Ramos (cell line): Measurements from ENCODE around the gene TMEM213.

ENCODE experiments used
- in situ Hi-C: fragments of 300-500 bp; cut with MboI; formaldehyde crosslinking; loops from one replicate; pipeline ENCODE4 v1.14.3; 2022; ENCODE audit warnings: low sequenced_read_pairs; ENCODE audit not compliant: unreplicated experiment

TMEM213 gene

DNA sequence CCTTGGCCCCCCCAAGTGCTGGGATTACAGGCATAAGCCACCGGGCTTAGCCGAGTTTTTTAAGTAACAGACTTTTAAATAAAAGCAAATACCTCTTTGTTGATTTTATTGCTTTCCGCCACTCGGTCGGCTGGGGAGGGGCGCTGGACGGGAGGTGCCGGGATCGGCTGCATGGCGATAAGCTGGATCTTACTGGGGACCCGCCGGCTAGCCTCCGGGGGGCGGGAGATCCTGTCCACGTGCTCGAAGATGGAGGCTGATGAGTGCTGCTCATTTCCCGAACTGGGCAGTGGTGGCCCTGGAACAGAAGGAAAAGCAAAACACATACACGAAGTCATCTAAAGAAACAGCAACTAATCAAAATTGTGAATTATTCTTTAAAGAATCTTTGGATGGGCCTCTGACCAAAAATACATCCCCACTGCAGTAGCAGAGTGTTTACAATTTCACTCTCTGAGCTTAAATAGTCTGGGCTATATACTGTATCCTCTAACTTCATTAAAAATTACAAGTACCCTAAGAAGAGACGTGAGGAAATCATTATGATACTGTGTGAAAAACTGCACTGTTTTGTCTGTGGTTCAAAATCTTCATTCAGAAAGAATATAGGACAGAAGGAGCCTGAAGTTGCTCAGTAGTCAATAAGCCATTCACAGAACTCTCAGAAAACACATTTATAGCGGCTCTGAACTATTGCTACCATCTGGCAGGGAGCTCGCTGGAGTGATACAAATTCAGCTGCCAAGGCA lies 73.4 kb downstream of the TMEM213 start:
- in situ Hi-C loops = no loop called here

DNA sequence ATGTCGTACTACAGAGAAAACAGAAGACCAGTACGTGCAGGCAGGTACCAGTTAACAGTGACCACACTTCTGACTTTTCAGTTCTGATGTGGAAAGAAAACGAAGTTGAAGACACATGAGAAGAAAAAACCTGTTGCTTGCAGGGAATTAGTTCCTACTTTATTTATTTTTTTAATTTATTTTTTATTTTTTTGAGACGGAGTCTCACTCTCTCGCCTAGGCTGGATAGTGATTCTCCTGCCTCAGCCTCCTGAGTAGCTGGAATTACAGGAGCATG lies 74.0 kb downstream of the TMEM213 start:
- in situ Hi-C loops = no loop called here

DNA sequence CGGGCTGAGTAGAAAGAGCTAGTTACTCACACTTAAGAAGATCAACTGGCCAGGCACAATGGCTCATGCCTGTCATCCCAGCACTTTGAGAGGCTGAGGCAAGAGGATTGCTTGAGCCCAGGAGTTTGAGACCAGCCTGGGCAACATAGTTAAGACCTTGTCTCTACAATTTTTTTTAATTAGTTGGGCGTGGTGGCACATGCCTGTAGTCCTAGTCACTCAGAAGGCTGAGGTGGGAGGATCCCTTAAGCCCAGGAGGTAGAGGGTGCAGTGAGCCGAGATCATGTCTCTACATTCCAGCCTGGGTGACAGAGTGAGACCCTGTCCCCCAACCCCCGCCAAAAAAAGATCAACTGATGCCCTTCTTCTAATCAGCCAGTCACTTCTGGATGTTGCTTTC lies 74.8 kb downstream of the TMEM213 start:
- in situ Hi-C loops = no loop called here

DNA sequence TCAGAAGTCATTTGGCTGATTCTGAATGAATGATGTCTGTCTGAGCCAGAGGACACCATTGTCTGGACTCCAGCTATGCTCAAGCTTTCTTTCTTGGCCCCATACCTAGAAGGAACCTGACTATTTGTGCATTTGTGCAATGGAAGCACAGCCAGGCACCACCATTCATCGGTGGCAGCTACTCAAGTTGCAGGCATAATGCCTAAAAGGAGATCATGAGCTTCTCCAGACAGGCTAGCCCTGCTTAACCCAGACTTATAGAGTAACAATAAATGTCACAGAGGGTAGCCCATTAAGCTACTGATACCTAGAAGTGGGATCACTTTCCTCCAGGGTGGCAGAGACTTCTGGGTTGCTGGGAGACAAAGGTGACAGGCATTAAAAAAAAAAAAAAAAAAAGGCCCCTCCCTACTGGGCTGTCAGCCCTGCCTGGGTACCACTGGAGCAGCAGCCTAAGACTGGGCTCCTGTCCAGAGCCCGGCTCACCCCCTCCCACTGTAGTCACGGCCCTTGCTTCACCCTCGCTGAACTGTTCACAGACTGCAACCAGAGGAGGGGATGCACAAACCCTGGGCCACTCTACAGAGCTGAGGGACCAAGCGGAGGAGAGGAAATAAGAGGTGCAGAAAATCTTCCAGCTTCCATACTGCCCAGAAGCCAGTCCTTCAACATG lies 75.6 kb downstream of the TMEM213 start:
- in situ Hi-C loops = no loop called here

DNA sequence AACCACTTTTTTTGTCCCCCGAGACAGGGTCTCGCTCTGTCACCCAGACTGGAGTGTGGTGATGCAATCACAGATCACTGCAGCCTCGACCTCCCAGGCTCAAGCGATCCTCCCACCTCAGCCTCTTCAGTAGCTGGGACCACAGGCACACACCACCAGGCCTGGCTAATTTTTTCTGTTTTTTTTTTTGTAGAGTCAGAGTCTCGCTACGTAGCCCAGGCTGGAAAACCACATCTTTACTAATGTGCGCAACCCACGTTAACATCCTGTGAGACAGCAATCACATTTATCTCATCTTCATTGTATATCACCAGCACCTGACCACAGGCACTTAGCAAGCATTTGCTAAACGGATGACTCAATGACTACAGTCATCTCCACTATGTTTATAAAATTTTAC lies 78.0 kb downstream of the TMEM213 start:
- in situ Hi-C loops = no loop called here

DNA sequence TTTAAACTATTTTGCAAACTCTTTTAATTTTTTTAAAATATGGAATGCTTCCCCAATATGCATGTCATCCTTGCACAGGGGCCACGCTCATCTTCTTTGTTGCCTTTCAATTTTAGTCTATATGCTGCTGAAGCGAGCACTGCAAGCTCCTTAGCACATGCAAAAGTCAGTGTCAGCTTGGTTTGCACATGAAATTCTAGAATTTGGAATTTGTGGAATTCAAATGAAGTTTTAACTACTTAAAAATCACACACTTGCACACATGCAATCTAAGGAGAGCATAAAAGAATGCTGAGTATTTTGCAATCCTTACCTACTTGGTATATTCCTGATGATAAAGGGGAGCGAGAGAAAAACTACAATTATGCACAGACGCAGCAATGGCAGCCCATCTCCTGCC lies 78.5 kb downstream of the TMEM213 start:
- in situ Hi-C loops = no loop called here

DNA sequence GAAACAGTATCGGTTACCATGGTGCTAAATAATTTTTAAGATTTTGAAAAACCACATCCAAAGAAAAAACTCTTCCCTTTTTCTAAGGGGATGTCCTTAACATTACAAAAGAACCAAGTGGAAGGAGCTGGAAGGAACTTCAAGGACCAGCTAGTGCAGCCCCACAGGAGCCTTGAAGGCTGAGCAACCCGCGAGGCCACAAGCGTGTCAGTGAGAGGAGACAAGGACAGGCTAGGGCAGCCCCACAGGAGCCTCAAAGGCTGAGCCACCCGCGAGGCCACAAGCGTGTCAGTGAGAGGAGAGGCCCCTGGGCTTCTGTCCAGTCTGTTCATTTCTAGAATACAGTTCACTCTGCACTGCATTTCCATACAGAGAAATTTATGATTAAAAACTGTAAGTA lies 80.3 kb downstream of the TMEM213 start:
- in situ Hi-C loops = no loop called here

DNA sequence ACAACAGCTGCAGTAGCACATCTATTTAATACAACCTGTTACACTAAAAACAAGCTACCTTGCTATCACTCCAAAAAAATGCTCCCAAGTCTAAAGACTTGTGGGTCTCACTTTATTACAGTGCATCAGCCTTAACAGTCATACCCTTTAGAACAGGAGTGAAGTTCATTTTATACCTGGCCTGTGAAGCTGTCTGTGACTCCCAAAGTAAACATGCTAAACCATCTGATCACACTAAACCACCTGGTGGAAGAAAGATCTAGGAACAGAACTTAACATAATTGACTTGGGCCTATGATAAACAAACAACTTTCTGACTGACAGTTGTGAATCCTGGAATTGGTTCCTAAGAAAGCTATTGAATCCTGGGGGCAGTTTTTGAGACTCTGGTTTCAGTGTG lies 81.1 kb downstream of the TMEM213 start:
- in situ Hi-C loops = no loop called here

DNA sequence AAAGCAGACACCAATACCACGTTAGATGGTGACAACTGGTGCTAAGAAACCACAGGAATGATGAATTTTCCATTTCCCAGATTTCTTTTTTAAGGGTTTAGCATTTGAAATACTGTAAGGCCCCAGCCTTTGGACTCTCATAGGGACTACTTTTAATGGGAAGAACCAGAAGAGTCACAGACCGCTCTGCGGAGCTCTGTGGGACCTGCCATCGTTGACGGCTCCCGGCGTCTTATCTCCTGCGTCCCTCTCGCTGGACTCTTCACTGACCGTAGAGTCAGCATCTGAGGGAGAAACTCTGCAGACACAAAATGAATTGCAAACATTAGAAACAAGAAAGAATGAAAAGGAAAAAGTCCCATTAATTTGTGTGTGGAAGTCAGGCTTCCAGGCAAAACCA lies 81.6 kb downstream of the TMEM213 start:
- in situ Hi-C loops = no loop called here

DNA sequence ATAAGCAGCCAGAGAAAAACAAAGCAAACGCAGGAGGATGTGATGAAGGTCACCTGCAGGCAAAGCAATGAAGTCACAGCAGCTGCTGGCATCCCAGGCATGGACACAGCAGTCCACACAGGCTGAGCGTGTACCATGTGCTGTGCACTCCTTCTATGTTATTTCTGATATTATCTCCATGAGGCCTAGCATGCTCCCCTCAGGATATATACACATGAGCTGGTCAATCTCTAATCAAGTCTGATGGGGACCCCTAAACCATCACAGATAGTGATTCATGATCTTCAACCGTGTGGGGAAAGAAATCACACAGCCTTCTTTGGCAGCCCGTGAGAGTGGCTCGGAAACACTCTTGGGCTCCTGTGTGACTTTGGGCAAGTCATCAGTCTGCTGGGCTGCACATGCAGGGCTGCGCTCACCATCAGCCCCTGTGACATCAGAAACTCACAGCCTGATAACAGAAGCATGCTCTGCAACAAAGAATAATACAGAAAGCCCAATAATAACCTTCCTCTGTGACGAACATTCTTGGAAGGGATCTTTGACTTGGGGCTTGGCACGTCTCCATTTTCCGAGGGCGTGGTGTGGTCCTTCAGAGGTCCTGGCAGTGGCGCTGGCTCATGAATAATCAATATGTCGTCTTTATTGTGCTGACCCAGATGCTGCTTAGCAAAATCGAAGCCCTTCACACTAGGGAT lies 83.2 kb downstream of the TMEM213 start:
- in situ Hi-C loops = no loop called here

DNA sequence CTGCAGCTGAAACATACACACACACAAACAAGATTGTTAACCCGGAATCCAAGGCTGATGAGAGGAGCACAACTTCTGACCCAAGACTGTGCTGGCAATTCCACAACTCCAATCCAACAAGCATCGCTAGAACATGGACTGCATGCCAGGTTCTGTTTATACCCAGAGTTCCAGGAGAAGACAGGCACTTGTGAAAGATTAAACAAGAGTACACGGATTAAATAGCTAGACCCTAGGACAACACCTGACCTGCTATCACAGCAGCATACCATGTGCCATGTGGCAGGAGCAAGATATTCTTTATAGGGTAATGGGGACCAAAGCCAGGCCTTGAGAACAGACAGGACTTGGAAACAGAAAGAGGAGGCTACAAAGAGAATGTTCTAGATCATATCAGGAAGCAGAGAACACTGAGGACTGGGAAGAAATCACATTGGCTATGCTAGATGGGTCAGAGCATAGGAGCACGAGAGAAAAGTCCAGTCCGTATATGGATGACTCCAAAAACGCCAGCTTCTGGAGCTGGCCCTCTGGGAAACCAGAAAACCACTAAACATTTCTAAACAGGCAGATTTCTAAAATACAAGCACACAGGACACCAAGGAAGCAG lies 83.9 kb downstream of the TMEM213 start:
- in situ Hi-C loops = no loop called here

DNA sequence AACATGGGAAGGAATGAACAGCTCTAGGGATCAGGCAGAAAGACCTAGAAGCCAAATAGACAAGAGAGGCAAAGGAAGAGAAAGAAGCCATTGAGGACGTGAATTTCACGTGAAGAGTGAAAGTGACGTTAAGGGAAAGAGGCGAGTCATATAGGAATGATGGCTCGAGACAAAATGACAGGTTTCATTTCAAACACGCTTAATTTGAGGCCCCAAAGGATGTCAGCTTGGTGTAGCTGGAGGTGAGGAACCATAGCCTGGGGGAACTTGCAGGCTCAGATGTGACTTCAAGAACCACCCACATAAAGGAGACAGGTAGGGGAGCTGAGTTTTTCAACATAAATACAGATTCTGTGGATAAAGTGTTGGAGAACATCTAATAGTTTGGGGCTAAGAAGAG lies 84.5 kb downstream of the TMEM213 start:
- in situ Hi-C loops = no loop called here

DNA sequence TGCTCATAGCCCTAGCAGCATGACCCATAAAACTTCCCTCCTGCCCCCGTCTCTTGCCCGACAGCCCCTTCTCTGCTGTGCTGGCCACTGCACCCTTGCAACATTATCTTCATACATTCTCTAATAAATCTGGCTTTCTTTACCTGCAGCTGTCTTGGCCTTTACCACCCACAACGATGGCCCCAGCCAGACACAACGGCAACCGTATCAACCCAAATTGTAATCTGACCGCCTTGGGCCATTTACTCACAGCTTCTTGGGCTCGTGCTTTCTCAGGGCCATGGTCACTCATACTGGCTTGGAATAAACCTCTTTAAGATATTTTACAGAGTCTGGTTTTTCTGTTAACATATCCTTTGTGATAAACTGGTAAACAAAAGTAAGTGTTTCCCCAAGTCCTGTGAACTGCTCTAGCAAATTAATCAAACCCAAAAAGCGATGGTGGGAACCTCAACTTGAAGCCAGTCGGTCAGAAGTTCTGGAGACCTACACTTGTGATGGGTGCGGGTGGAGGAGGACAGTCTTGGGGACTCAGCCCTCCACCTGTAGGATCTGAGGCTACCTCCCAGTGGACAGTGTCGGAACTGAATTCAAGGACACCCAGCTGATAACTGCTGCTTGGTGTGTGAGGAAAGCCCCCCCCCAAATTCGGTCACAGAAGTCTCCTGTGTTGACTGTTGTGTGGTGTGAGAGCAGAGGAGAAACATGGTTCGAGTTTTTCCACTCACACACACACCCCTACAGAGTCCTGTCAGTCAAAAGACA lies 87.8 kb downstream of the TMEM213 start:
- in situ Hi-C loops = no loop called here

DNA sequence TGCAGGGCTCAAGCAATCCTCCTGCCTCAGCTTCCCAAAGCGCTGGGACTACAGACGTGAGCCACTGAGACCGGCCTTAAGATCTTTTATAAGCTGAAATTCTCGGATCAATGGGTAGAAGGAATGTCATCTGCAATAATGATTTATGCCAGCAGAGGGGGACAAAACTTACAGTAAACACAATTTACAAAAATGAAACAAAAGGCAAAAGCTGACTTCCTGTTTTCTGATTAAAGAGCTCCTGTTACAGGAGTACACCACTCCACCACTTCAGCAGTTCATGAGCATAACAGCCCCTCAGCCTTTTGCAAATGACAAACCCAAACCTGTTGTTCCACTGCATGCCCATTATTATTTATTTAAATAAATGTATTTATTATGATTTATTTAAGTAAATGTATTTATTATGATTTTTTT lies 88.7 kb downstream of the TMEM213 start:
- in situ Hi-C loops = no loop called here

DNA sequence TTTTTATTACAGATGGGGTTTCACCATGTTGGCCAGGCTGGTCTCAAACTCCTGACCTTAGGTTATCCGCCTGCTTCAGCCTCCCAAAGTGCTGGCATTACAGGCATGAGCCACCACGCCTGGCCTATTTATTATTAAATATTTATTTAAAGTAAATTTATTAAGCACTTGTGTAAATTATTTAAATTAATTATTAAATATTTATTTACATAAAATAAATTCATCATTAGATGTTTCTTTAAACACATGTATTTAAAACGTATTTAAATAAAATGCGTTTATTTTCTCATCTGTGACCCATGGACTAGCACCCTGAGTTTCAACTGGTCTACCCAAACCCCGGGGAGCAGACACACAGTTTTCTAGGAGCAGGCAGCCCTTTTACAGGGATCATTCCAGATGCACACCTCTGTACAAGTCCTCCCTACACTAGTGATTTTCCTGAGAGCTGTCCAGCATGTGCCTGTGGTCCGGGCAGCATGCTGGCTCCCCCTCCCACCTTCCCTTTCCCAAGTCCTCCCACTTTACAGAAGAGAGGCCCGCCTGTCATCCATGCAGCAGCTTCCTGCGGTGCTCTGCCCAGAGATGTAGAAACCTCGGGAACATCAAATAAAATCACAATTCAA lies 89.4 kb downstream of the TMEM213 start:
- in situ Hi-C loops = no loop called here
